Neural cell (in vitro differentiated cells): ENCODE results near the gene ASCL2.

Experiments used
- CTCF ChIP-seq: fragments of 450-650 bp; IDR thresholded peaks from 2 replicates; pipeline ENCODE4 v1.5.1; 2014; ENCODE audit warnings: antibody characterized with exemption, mild to moderate bottlenecking, moderate library complexity; ENCODE audit not compliant: poor library complexity, severe bottlenecking
- POLR2AphosphoS5 ChIP-seq: IDR thresholded peaks from 2 replicates; pipeline ENCODE4 v1.6.1; 2012
- RAD21 ChIP-seq: fragments of 450-650 bp; conservative IDR thresholded peaks from 2 replicates; pipeline ENCODE4 v1.6.1; 2014; ENCODE audit warnings: antibody characterized with exemption, mild to moderate bottlenecking, moderate library complexity

- TF ChIP-seq CTCF, result no peak
- TF ChIP-seq RAD21, result no peak
- TF ChIP-seq POLR2AphosphoS5, result no peak
Measured at GRCh38 chr11:2266586-2267305, 3.6 kb downstream of the ASCL2 start.
